GM23248 (cell line): Measurements from ENCODE around the gene RLF. TPM values are rescaled to one million over a fixed set of nuclear protein-coding genes. Genes with fewer than 3 reads are reported as not detected.
"Not testable (repeated sequence)": the region's sequence is repeated elsewhere in the genome, so short reads cannot be mapped to it uniquely, and the experiment has no call there.

Experiments
- DNase-seq: peaks from one replicate; pipeline ENCODE4 v3.0.0-alpha.2; 2015
- H2AFZ ChIP-seq: fragments of 200-600 bp; sonication (generic); 2 replicates; pipeline ENCODE4 v1.6.1; 2016; ENCODE audit warnings: antibody characterized with exemption
- H3F3A ChIP-seq: fragments of 200-600 bp; sonication (generic); 2 replicates; pipeline ENCODE4 v1.6.1; 2016; ENCODE audit warnings: mild to moderate bottlenecking, antibody characterized with exemption, mixed run types; ENCODE audit not compliant: insufficient read depth
- H3K27ac ChIP-seq: fragments of 200-600 bp; sonication (generic); 2 replicates; pipeline ENCODE4 v1.5.1; 2016; ENCODE audit warnings: mild to moderate bottlenecking
- H3K27me3 ChIP-seq: fragments of 200-600 bp; sonication (generic); replicated peaks from 2 replicates; pipeline ENCODE4 v1.6.1; 2016; ENCODE audit warnings: mild to moderate bottlenecking; ENCODE audit not compliant: insufficient read depth
- H3K36me3 ChIP-seq: fragments of 200-600 bp; sonication (generic); 2 replicates; pipeline ENCODE4 v1.6.1; 2016; ENCODE audit warnings: low read depth, mild to moderate bottlenecking
- H3K4me1 ChIP-seq: fragments of 200-600 bp; sonication (generic); 2 replicates; pipeline ENCODE4 v1.6.1; 2016; ENCODE audit warnings: mild to moderate bottlenecking; ENCODE audit not compliant: insufficient read depth
- H3K4me2 ChIP-seq: fragments of 200-600 bp; sonication (generic); one replicate; pipeline ENCODE4 v1.6.1; 2016; ENCODE audit warnings: mild to moderate bottlenecking; ENCODE audit not compliant: unreplicated experiment
- H3K4me3 ChIP-seq: fragments of 200-600 bp; sonication (generic); 2 replicates; pipeline ENCODE4 v1.5.1; 2016; ENCODE audit warnings: mild to moderate bottlenecking
- H3K79me2 ChIP-seq: fragments of 200-600 bp; sonication (generic); 2 replicates; pipeline ENCODE4 v1.6.1; 2016; ENCODE audit warnings: mild to moderate bottlenecking; ENCODE audit not compliant: insufficient read depth
- H3K9ac ChIP-seq: fragments of 200-600 bp; sonication (generic); 2 replicates; pipeline ENCODE4 v1.6.1; 2016; ENCODE audit warnings: mild to moderate bottlenecking
- H3K9me2 ChIP-seq: fragments of 200-600 bp; sonication (generic); 2 replicates; pipeline ENCODE4 v1.6.1; 2016; ENCODE audit warnings: mixed run types, mild to moderate bottlenecking, moderate library complexity; ENCODE audit not compliant: insufficient read depth
- H3K9me3 ChIP-seq: fragments of 200-600 bp; sonication (generic); one replicate; pipeline ENCODE4 v1.6.1; 2017; ENCODE audit warnings: low read depth
- H4K20me1 ChIP-seq: fragments of 200-600 bp; sonication (generic); 2 replicates; pipeline ENCODE4 v1.6.0; 2016; ENCODE audit not compliant: insufficient read depth
- EZH2 ChIP-seq: fragments of 200-600 bp; sonication (generic); IDR thresholded peaks from 2 replicates; pipeline ENCODE4 v1.6.1; 2018; ENCODE audit warnings: antibody characterized with exemption, mild to moderate bottlenecking; ENCODE audit not compliant: insufficient read depth, poor library complexity, severe bottlenecking
- EZH2phosphoT487 ChIP-seq: fragments of 200-600 bp; sonication (generic); IDR thresholded peaks from 2 replicates; pipeline ENCODE4 v1.6.1; 2018; ENCODE audit warnings: antibody characterized with exemption, moderate library complexity, mild to moderate bottlenecking, low read depth; ENCODE audit not compliant: insufficient read depth
- WGBS, 2 experiments: methylation state at CpG; one replicate each; pipeline ENCODE4 v1.1.6; 2015 to 2017; ENCODE audit warnings: low lambda C conversion rate in 2 of 2, low coverage in 1 of 2; ENCODE audit errors: missing lambda C conversion rate in 2 of 2; 5-methylcytosine and 5-hydroxymethylcytosine counted together
- in situ Hi-C: fragments of 300-500 bp; cut with MboI; formaldehyde crosslinking; loops from 2 replicates; pipeline ENCODE4 v1.15.0; 2020
- polyA plus RNA-seq: library from polyadenylated mRNA; unstranded; fragments of >200 nt; fragmentation: Nextera tagmentation; extraction: Ambion mirVana; gene quantifications from 2 replicates; pipeline ENCODE4 v1.2.1, GENCODE V29; 2016
- total RNA-seq: library from RNA; depleted of rRNA; stranded (reverse); fragments of >200 nt; shearing (Covaris generic); gene quantifications from 2 replicates; pipeline ENCODE4 v1.2.3, GENCODE V29; 2014

Gene RLF
- total and polyA plus RNA-seq, 2 experiments from 2014 or later, result 6.7 to 16.4 TPM

GRCh38 chr1:40183055-40183710, 22.0 kb downstream of the RLF start:
- Histone ChIP-seq H3K9me2 (no peaks in the 10 kb centered on the region), H4K20me1 (peaks cover 54% of the 10 kb centered on the region), H3K4me2 (peak overlapping the region; percentile 10), H3K79me2 (peaks cover 99% of the 10 kb centered on the region), H2AFZ (no peak overlapping the region), H3K9ac (no peak overlapping the region), H3K27ac (peak overlapping the region; percentile 15), H3K4me1 (peaks cover 39% of the 10 kb centered on the region), H3K36me3 (no peaks in the 10 kb centered on the region), H3K27me3 (no peaks in the 10 kb centered on the region), H3K4me3 (no peak overlapping the region), H3K9me3 (no peaks in the 10 kb centered on the region), H3F3A (peaks cover 29% of the 10 kb centered on the region)
- WGBS, 2 experiments, result 76 to 85% methylated on average over 3 of the region's 3 CpGs
- in situ Hi-C loops, result no loop called here
- DNase-seq, result peak; percentile 56
- TF ChIP-seq EZH2, result no peak
- no peak for TF ChIP-seq EZH2phosphoT487

- Histone ChIP-seq H3K27ac (no peak overlapping the region), H3K4me2 (no peak overlapping the region), H4K20me1 (peaks cover 51% of the 10 kb centered on the region), H3K36me3 (0 out of 2 replicates have a peak, but pooled peaks cover 1% of the 10 kb centered on the region), H3K27me3 (no peaks in the 10 kb centered on the region), H3K9me2 (no peaks in the 10 kb centered on the region), H3K79me2 (peaks cover 99% of the 10 kb centered on the region), H3K9me3 (no peaks in the 10 kb centered on the region), H2AFZ (no peak overlapping the region), H3K4me3 (no peak overlapping the region), H3K9ac (no peak overlapping the region), H3K4me1 (peaks cover 41% of the 10 kb centered on the region), H3F3A (peaks cover 30% of the 10 kb centered on the region)
- TF ChIP-seq EZH2phosphoT487 (no peak), EZH2 (no peak)
- WGBS, 2 experiments, result 97 to 100% methylated on average over 1 of the region's 1 CpG
- DNase-seq, result no peak
- in situ Hi-C loops, result no loop called here
Measured at GRCh38 chr1:40184193-40184592, 23.0 kb downstream of the RLF start.

GRCh38 chr1:40185951-40186864, 25.0 kb downstream of the RLF start:
- Histone ChIP-seq H3K9me2 (no peaks in the 10 kb centered on the region), H3K27ac (peak overlapping the region; percentile 41), H3K9me3 (no peaks in the 10 kb centered on the region), H3K4me1 (peaks cover 41% of the 10 kb centered on the region), H2AFZ (no peak overlapping the region), H3F3A (peaks cover 30% of the 10 kb centered on the region), H4K20me1 (peaks cover 32% of the 10 kb centered on the region), H3K4me2 (peak overlapping the region; percentile 22), H3K79me2 (peaks cover 99% of the 10 kb centered on the region), H3K4me3 (no peak overlapping the region), H3K9ac (no peak overlapping the region), H3K27me3 (no peaks in the 10 kb centered on the region), H3K36me3 (peaks cover 19% of the 10 kb centered on the region; the same call in 1 of the 2 replicates)
- WGBS, 2 experiments, result 94 to 97% methylated on average over 7 of the region's 7 CpGs
- TF ChIP-seq EZH2, result no peak
- DNase-seq, result peak; percentile 82
- in situ Hi-C loops, result no loop called here

- peaks cover 41% of the 10 kb centered on the region for H3K4me1 ChIP-seq
- 49 to 62% methylated on average over 1 of the region's 1 CpG for WGBS, 2 experiments
- no peak overlapping the region for H3K4me3 ChIP-seq
- TF ChIP-seq EZH2phosphoT487, result no peak
- no peak for TF ChIP-seq EZH2
- H3K36me3 ChIP-seq, result peaks cover 31% of the 10 kb centered on the region
- peaks cover 23% of the 10 kb centered on the region for H4K20me1 ChIP-seq
- H3K9ac ChIP-seq, result no peak overlapping the region
- H3K9me2 ChIP-seq, result no peaks in the 10 kb centered on the region
- no peaks in the 10 kb centered on the region for H3K9me3 ChIP-seq
- peak; percentile 35 for DNase-seq
- peak overlapping the region; percentile 22 for H3K4me2 ChIP-seq
- no peaks in the 10 kb centered on the region for H3K27me3 ChIP-seq
- peaks cover 99% of the 10 kb centered on the region for H3K79me2 ChIP-seq
- peak overlapping the region; percentile 41 for H3K27ac ChIP-seq
- in situ Hi-C loops, result no loop called here
- no peak overlapping the region for H2AFZ ChIP-seq
- H3F3A ChIP-seq, result peaks cover 30% of the 10 kb centered on the region
Measured at GRCh38 chr1:40187399-40187798, 26.2 kb downstream of the RLF start.

- H3K27ac ChIP-seq, H3K9ac ChIP-seq, H4K20me1 ChIP-seq, H3K4me1 ChIP-seq, H3K4me3 ChIP-seq, H3F3A ChIP-seq, in situ Hi-C loops, H3K27me3 ChIP-seq, H3K9me2 ChIP-seq, DNase-seq, H2AFZ ChIP-seq, H3K9me3 ChIP-seq, H3K4me2 ChIP-seq: not testable (repeated sequence)
- peaks cover 100% of the 10 kb centered on the region for H3K79me2 ChIP-seq
- peaks cover 65% of the 10 kb centered on the region for H3K36me3 ChIP-seq
- WGBS, 2 experiments, result 89% methylated on average over 5 to 6 of the region's 6 CpGs
Measured at GRCh38 chr1:40194639-40195038, 33.5 kb downstream of the RLF start.
